Upper lobe of left lung (tissue), 6 donors: ENCODE measurements around the gene B3GNT5. TPM values are rescaled to one million over a fixed set of nuclear protein-coding genes. Genes with fewer than 3 reads are reported as not detected.

ENCODE experiments used
- ATAC-seq, 2 donors: fragments of 200-7000 bp; cut with Tn5 transposase; one replicate each; pipeline ENCODE4 v1.9.1; 2022; ENCODE audit warnings: mild to moderate bottlenecking in 2 of 2, moderate library complexity in 2 of 2; ENCODE audit not compliant: low FRiP score in 2 of 2
- DNase-seq, 2 donors: peaks; one replicate each; pipeline ENCODE4 v3.0.0-alpha.2; 2019 to 2020
- H3K27ac ChIP-seq, 4 donors: fragments of 200-600 bp; sonication (generic); one replicate each; pipeline ENCODE4 v1.5.1; 2016 to 2019
- H3K27me3 ChIP-seq, 4 donors: fragments of 200-600 bp; sonication (generic); one replicate each; pipeline ENCODE4 v1.5.1; 2017 to 2019
- H3K36me3 ChIP-seq, 4 donors: fragments of 200-600 bp; sonication (generic); one replicate each; pipeline ENCODE4 v1.5.1; 2016 to 2019
- H3K4me1 ChIP-seq, 4 donors: fragments of 200-600 bp; sonication (generic); one replicate each; pipeline ENCODE4 v1.5.1; 2018 to 2019
- H3K4me3 ChIP-seq, 4 donors: fragments of 200-600 bp; sonication (generic); one replicate each; pipeline ENCODE4 v1.5.1; 2017 to 2019; ENCODE audit warnings: mild to moderate bottlenecking in 2 of 4, moderate library complexity in 1 of 4
- H3K9me3 ChIP-seq, 4 donors: fragments of 200-600 bp; sonication (generic); one replicate each; pipeline ENCODE4 v1.5.1; 2018 to 2019
- CTCF ChIP-seq, 6 experiments: fragments of 450-650 bp in 4 of 6; fragments of 200-600 bp in 2 of 6; sonication (generic) in 2 of 6; IDR thresholded peaks; one replicate each; pipeline ENCODE4 v1.5.1; 2016 to 2019; ENCODE audit warnings: antibody characterized with exemption in 6 of 6
- EP300 ChIP-seq, 4 donors: sonication (generic); formaldehyde crosslinking; IDR thresholded peaks; one replicate each; pipeline ENCODE4 v1.5.1; 2017; ENCODE audit warnings: antibody characterized with exemption in 4 of 4, control low read depth in 2 of 4
- POLR2A ChIP-seq, 4 donors: fragments of 450-650 bp; IDR thresholded peaks; one replicate each; pipeline ENCODE4 v1.5.1; 2016 to 2017; ENCODE audit warnings: antibody characterized with exemption in 4 of 4, mild to moderate bottlenecking in 2 of 4
- POLR2AphosphoS5 ChIP-seq, 2 donors: sonication (generic); formaldehyde crosslinking; IDR thresholded peaks; one replicate each; pipeline ENCODE4 v1.5.1; 2017; ENCODE audit warnings: antibody characterized with exemption in 2 of 2
- WGBS, 2 donors: methylation state at CpG; one replicate each; pipeline ENCODE4 v1.1.5; 2017 to 2018; 5-methylcytosine and 5-hydroxymethylcytosine counted together
- total RNA-seq, 6 donors: library from RNA; depleted of rRNA in 4 of 6; stranded (reverse); fragments of >200 nt in 4 of 6; gene quantifications; one replicate each; pipeline versions ENCODE4 v1.1.0 to v1.2.1, GENCODE V29; 2016 to 2021
- donor health status: DM: no; HTN: no; CAD: no; lungs with moderate emphysema.
- donor health status: DM: no; HTN: yes; CAD: no; lungs with severe emphysema.

B3GNT5 gene
- total RNA-seq, 6 donors from 2014 or later = 15.7 to 44.5 (median 28.3) TPM

DNA sequence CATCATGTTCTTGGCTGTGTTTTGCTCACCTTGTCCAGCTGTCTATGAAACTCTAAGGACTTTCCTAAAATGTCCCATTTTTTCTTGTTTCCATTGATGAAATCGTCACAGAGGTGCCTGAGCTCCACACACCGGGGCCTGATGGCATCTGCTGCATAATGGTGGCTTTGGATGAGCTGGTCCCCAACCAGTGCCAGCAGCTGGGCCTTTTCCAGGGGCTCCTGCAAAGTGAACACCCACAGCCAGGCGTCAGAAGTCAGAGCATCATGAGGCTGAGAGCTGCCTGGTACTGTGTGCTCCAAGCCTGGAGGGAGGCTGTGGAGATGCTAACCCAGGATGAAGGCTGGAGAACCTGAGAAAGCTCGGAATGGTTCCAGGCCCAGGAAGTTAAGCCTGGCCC is 46.9 kb downstream of the B3GNT5 start:
- TF ChIP-seq POLR2A (IDR thresholded peaks at IDR 0.05) = no peak
- no peak for TF ChIP-seq POLR2AphosphoS5 (IDR thresholded peaks at IDR 0.05)
- TF ChIP-seq CTCF (IDR thresholded peaks at IDR 0.05) = no peak
- no peak for TF ChIP-seq EP300 (IDR thresholded peaks at IDR 0.05)
- no peak for ATAC-seq

GRCh38 chr3:183300996-183301562 is 48.0 kb downstream of the B3GNT5 start:
- Histone ChIP-seq H3K36me3 (no peaks in the 10 kb centered on the region), H3K27me3 (no peaks in the 10 kb centered on the region), H3K9me3 (no peaks in the 10 kb centered on the region), H3K4me3 (no peak overlapping the region), H3K4me1 (peaks cover 0 to 9% (median 5%) of the 10 kb centered on the region in 4 donors), H3K27ac (no peak overlapping the region)
- no peak for DNase-seq
- WGBS, 2 donors = 75 to 88% methylated on average over 6 of the region's 6 CpGs
- TF ChIP-seq POLR2A (IDR thresholded peaks at IDR 0.05) = no peak
- TF ChIP-seq EP300 (IDR thresholded peaks at IDR 0.05) = no peak
- no peak for ATAC-seq

More for the DNA sequence above, 46.9 kb downstream of the B3GNT5 start:
- Histone ChIP-seq H3K27me3 (no peaks in the 10 kb centered on the region), H3K27ac (no peak overlapping the region), H3K4me1 (peaks cover 10 to 19% (median 14%) of the 10 kb centered on the region in 4 donors), H3K36me3 (no peaks in the 10 kb centered on the region), H3K4me3 (no peak overlapping the region), H3K9me3 (no peaks in the 10 kb centered on the region)
- DNase-seq = no peak
- WGBS, 2 donors = 94 to 98% methylated on average over 4 of the region's 4 CpGs

DNA sequence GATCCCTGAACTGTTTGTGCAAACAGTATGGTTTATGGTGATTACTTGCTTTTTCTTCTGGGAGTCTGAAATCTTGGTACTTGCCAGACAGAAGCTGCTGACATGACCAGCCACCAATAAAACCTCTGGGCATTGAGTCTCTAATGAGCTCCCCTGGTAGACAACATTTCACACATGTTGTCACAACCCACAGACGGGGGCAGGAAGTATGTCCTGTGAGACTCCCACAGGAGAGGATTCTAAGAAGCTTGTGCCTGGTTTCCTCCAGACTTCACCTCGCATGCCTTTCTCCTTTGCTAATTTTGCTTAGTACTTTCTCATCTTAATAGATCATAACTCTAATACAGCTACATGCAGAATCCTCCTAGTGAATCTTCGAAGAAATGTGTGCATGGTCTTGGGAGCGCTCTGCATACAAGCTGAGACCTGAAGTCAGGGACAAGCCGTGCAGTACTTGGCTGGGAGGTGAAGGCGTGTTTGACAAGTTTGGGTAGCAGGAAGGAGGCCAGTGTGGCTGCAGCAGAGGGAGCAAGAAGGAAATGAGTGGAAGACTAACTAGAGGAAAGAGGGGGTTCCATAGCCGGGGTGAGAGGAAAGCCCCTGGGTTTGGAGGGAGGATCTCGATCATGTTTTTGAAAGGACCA is 49.0 kb downstream of the B3GNT5 start:
- Histone ChIP-seq H3K9me3 (no peaks in the 10 kb centered on the region), H3K27me3 (no peaks in the 10 kb centered on the region), H3K4me3 (no peak overlapping the region), H3K36me3 (no peaks in the 10 kb centered on the region), H3K27ac (no peak overlapping the region), H3K4me1 (peaks cover 2 to 11% (median 7%) of the 10 kb centered on the region in 4 donors)
- ATAC-seq = no peak
- WGBS, 2 donors = 65 to 73% methylated on average over 8 of the region's 8 CpGs
- DNase-seq = no peak
- TF ChIP-seq EP300 (IDR thresholded peaks at IDR 0.05) = no peak
- no peak for TF ChIP-seq POLR2AphosphoS5 (IDR thresholded peaks at IDR 0.05)
- TF ChIP-seq POLR2A (IDR thresholded peaks at IDR 0.05) = no peak
- no peak for TF ChIP-seq CTCF (IDR thresholded peaks at IDR 0.05)

DNA sequence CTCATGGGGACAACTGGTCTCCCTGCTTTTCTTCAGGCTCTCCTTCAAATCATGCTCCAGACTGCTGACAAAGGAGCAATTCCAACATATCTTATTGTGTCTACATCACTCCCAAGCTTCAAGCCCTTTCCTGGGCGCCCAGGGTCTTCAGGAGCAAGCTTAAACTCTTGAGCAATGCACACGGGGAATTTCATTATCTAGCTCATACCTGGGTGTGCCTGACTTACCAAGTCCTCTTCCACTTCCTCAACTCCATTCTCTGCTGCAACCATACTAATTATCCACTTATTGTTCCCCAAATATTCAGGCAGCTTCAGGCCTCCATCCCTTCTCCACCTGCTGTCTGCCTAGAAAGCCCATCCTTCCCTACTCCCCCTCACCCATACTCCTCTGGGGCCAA is 50.6 kb downstream of the B3GNT5 start:
- H3K9me3 ChIP-seq = no peaks in the 10 kb centered on the region
- 74 to 80% methylated on average over 2 of the region's 2 CpGs for WGBS, 2 donors
- no peak overlapping the region for H3K4me3 ChIP-seq
- TF ChIP-seq EP300 (IDR thresholded peaks at IDR 0.05) (no peak), POLR2A (IDR thresholded peaks at IDR 0.05) (no peak), POLR2AphosphoS5 (IDR thresholded peaks at IDR 0.05) (no peak), CTCF (IDR thresholded peaks at IDR 0.05) (no peak)
- no peaks in the 10 kb centered on the region for H3K36me3 ChIP-seq
- no peak overlapping the region for H3K27ac ChIP-seq
- ATAC-seq (no peak), DNase-seq (no peak)
- peaks cover 4 to 15% (median 9%) of the 10 kb centered on the region in 4 donors for H3K4me1 ChIP-seq
- no peaks in the 10 kb centered on the region for H3K27me3 ChIP-seq

DNA sequence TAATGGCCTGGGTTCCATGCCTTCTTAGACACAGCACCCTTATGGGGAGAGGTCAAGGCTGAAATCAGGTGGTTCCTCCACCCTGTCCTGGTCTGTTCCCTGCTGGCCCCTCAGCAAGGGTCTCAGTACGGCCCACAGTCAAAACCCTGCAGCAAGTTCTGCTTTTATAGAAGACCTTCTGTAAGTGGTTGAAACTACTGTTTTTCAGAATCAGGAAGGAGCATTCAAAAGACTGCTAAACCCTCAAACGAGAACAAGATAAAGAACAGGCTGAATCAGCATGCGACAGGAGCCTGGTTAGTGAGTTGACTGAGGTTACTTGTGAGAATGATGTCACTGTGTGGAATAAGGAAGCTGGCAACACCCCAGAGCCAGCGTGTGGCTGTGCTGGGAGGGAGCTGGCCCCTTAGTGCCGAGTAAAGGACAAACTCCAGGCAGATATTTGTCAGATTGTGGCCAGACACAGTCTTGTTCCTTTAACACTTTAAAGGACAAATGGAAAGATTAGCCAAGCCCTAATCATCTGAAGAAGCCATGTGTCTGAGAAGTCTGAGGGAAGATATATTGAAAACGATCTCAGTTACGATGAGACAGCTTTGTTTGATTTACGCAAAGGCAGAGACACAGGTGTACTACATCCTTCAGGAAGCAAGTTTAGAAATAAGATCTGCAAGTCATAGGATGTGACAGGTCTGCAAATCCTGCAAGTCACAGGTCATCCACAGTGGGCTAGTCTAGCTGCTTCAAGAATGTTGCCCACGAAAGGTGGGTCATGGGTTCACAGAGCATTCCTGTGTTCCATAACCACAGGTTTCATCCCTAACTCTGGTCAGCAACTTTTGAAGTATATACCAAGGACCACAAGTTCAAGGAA is 54.0 kb downstream of the B3GNT5 start:
- no peaks in the 10 kb centered on the region for H3K36me3 ChIP-seq
- TF ChIP-seq POLR2A (IDR thresholded peaks at IDR 0.05) (peak in 1 of 4 donors; percentile 53), EP300 (IDR thresholded peaks at IDR 0.05) (peak in 1 of 4 donors; percentile 52), POLR2AphosphoS5 (IDR thresholded peaks at IDR 0.05) (peak in 1 of 2 donors; percentile 53), CTCF (IDR thresholded peaks at IDR 0.05) (no peak)
- H3K4me3 ChIP-seq = no peak overlapping the region
- DNase-seq (peak; percentile 44 to 94), ATAC-seq (peak; percentile 93)
- WGBS, 2 donors = 44% methylated on average over 9 of the region's 9 CpGs
- H3K9me3 ChIP-seq = no peaks in the 10 kb centered on the region
- H3K4me1 ChIP-seq = peaks cover 4 to 17% (median 10%) of the 10 kb centered on the region in 4 donors
- H3K27ac ChIP-seq = peak overlapping the region; percentile 61 to 79 (median 68)
- H3K27me3 ChIP-seq = no peaks in the 10 kb centered on the region
